KOPT-K1 (cell line): Measurements from ENCODE around the gene PTPRO.
A peak's percentile ranks its signal among the peaks of the same experiment; 100 is the strongest.

ENCODE experiments used
- H3K27ac ChIP-seq: fragments of 200-600 bp; sonication (generic); 2 replicates; pipeline ENCODE4 v1.5.1; 2016; ENCODE audit warnings: antibody characterized with exemption, mild to moderate bottlenecking, low read depth, low read length; ENCODE audit not compliant: poor library complexity, severe bottlenecking
- H3K36me3 ChIP-seq: fragments of 200-600 bp; sonication (generic); 2 replicates; pipeline ENCODE4 v1.5.1; 2017; ENCODE audit warnings: antibody characterized with exemption, mild to moderate bottlenecking, low read length, moderate library complexity; ENCODE audit not compliant: insufficient read depth
- H3K9me3 ChIP-seq: fragments of 200-600 bp; sonication (generic); 2 replicates; pipeline ENCODE4 v1.5.1; 2017; ENCODE audit warnings: antibody characterized with exemption, low read length, mild to moderate bottlenecking; ENCODE audit not compliant: insufficient read depth, poor library complexity, severe bottlenecking

The PTPRO gene

DNA sequence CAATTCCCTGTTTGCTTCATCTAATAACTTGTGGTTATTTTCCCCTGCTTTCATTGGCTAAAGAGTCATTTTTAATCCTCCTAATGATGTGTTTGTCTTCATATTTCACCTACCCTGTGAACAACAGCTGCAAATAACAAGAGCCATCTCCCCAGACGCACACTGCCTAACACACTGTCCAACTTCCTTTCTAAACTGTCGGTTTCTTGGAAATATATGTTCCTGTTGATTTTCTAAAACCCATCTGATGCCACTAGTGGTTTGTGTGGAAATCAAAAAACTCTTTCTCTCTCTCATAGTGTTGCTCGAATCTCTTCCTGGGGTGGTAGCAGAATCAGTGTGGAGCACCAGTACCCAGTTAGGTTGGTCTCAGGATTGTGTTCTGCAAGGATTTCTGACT, 240.0 kb downstream of the PTPRO start:
- H3K9me3 ChIP-seq, result no peaks in the 10 kb centered on the region
- no peaks in the 10 kb centered on the region for H3K36me3 ChIP-seq
- H3K27ac ChIP-seq, result peak overlapping the region; percentile 47

DNA sequence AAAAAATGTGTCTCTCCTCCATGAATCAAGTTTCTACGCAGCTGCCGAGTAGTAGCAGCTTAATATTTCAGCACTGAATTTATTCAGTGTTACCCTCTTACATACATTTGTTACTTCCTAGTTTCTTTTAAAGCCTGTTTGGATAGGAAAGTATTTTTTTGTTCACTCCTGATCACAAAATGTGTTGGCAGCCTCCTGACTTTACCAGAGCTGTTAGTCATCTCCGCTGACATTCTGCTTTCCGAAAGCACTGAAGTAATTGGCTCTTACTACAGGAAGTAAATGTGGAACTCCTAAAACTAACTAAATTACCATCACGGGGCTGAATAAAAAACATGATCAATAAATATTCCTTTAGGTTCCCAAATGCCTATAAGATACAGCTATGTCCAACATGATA, 241.4 kb downstream of the PTPRO start:
- Histone ChIP-seq H3K36me3 (no peaks in the 10 kb centered on the region), H3K9me3 (no peaks in the 10 kb centered on the region), H3K27ac (no peak overlapping the region)

DNA sequence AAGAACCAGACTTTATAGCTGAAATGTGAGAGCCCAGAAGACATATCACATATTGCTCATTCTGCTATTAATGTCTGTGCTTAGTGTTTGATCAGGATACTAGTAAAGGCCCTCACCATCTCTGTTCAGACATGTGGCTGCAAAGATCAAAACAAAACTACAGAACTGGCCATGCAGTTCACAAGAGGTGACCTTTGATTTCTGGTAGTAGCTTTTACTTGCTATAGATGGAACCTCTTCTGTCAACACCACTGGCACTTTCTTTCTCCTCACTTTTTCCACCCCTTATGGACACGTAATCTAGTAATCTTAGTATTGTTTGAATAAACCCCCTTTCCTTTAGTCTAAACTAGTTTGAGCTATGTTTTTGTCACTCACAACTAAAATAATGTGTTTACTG, 252.0 kb downstream of the PTPRO start:
- H3K27ac ChIP-seq, result no peak overlapping the region
- no peaks in the 10 kb centered on the region for H3K9me3 ChIP-seq
- no peaks in the 10 kb centered on the region for H3K36me3 ChIP-seq

DNA sequence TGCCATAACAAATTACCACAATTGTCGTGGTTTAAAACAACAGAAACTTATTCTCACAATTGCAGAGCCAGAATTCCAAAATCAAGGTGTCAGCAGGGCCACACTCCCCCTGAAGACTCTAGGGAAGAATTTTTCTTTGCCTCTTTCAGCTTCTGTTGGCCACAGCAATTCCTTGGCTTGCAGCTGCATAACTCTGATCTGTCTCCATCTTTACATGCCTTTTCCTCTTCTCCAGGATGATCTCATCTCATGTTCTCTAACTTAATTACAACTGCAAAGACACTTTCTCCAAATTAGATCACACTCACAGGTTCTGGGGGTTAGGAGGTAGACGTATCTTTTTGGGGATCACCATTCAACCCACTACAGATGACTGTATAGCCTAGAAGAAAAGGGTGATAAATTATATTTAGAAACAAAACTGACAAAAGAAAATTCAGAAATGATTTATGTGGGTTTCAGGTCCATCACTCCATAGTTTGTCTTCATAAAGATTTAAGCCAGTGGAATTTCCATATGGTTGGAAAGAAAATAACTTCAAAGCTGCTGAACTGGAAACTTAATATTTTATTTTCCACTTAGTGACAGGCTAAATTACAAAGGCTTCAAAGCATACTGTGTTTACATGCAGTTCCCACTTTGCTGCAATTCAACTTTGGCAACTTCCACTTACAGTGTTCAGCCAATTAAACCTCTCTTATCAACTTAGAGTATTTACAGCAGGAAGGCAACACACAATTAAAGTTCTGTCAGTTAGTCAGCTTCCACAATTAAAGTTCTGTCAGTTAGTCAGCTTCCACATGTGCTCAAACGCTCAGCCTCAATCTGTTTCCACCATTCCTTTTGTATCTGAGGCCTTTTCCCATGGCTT, 253.6 kb downstream of the PTPRO start:
- Histone ChIP-seq H3K9me3 (no peaks in the 10 kb centered on the region), H3K36me3 (no peaks in the 10 kb centered on the region), H3K27ac (no peak overlapping the region)

DNA sequence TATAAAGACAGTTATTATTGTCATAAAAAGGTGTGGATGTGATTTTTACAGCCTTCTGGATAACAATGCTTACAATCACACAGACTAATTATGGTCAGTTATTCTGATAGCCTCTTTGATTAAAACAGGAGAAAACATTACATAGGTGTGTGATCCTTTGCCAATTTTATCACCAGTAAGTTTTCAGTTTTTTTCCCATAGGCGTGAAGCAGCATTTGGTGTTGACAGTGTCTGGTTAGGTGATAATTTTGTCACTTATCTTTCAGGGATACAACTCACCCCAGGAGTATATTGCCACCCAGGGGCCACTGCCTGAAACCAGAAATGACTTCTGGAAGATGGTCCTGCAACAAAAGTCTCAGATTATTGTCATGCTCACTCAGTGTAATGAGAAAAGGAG, 258.1 kb downstream of the PTPRO start:
- H3K9me3 ChIP-seq, result no peaks in the 10 kb centered on the region
- H3K27ac ChIP-seq, result no peak overlapping the region
- H3K36me3 ChIP-seq, result no peaks in the 10 kb centered on the region

DNA sequence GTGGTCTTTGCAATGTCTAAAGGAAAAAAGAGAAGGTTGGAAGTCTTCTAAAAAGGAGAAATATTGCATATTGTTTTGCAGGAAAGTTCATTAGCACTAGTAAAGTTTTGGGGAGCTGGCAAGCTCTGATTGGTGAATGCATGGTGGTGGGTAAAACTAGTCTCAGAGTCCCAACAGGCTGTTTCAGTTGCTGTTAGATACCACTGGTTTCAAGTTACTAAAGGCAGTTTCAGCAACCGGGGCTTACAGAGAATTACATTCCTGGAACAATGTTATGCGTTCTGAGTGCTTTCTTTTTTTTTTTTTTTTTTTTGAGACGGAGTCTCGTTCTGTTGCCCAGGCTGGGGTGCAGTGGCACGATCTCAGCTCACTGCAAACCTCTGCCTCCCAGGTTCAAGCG, 258.7 kb downstream of the PTPRO start:
- Histone ChIP-seq H3K36me3 (no peaks in the 10 kb centered on the region), H3K27ac (no peak overlapping the region), H3K9me3 (no peaks in the 10 kb centered on the region)

DNA sequence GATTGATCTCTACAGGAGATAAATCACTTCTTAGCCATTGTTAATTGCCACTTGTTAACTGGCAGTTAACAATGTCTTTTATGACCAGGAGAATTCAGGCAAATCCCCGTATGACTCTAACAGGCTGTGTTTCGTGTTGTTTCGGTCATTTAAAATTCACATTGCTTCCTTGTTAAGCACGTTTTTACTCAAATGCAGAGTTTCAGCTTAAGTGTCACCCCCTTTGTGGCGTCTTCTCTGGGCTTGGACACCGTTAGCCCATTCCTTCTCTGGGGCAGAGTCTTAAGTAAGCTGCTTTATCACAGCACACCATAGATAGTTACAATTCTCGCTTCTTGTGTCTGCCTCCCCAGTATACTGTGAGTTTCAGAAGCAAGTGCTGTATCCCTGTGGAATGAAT, 261.5 kb downstream of the PTPRO start:
- H3K27ac ChIP-seq, result no peak overlapping the region
- no peaks in the 10 kb centered on the region for H3K36me3 ChIP-seq
- no peaks in the 10 kb centered on the region for H3K9me3 ChIP-seq

DNA sequence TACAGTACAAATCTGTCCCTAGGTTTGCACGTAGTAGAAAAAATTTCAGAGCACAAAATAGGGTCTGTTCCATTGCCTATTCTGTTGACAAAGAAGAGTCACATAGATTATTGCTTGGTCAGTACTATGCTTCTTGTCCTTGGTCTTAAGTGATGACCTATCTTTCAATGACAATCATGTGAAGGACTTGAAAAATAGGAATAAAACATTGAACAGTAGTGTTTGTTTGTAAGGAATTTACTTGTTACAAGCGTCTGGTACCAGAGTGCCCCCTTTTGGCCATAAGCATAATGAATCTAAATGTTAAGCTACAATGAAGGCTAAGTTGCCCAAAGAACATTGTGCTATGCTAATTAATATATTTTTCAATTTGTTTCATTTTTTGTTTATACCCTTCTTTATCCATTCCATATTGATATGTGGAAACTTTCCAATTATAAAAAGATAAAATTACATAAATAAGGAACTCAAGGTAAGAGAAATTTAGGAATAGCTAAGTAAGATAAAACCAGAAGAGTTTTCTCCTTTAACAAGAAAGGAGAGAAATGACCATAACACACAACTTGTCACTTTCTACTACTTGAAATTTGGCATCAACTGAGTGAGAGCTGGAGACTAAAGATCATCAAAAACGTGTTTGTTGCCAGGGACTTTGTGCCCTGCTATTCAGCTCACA, 262.2 kb downstream of the PTPRO start:
- H3K9me3 ChIP-seq, result no peaks in the 10 kb centered on the region
- H3K36me3 ChIP-seq, result no peaks in the 10 kb centered on the region
- no peak overlapping the region for H3K27ac ChIP-seq

DNA sequence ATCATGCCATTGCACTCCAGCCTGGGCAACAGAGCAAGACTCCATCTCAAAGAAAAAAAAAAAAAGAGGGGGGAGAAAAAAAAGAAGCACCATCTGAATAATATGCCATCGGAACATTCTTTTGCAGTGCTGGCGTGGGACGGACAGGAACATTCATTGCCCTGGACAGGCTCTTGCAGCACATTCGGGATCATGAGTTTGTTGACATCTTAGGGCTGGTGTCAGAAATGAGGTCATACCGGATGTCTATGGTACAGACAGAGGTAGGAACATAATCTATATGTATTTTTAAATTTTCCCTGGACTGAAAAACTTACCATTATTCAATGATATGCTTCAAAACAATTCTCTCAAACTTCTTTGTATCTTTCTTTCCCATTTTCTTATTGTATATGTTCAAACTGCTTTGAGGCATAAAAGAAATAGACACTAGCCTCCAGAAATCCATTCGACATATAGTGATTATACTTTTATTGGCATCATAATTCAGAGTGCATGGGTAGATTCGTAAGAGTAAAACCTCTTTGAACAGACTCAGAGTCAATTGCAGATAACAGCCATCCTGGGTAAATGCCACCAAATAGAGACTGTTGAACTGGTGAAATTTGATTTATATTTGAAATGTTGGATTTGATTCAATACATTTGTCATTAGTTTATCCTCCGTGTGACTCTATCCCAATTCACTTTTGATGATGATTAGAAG, 267.2 kb downstream of the PTPRO start:
- no peak overlapping the region for H3K27ac ChIP-seq
- no peaks in the 10 kb centered on the region for H3K9me3 ChIP-seq
- H3K36me3 ChIP-seq, result no peaks in the 10 kb centered on the region

DNA sequence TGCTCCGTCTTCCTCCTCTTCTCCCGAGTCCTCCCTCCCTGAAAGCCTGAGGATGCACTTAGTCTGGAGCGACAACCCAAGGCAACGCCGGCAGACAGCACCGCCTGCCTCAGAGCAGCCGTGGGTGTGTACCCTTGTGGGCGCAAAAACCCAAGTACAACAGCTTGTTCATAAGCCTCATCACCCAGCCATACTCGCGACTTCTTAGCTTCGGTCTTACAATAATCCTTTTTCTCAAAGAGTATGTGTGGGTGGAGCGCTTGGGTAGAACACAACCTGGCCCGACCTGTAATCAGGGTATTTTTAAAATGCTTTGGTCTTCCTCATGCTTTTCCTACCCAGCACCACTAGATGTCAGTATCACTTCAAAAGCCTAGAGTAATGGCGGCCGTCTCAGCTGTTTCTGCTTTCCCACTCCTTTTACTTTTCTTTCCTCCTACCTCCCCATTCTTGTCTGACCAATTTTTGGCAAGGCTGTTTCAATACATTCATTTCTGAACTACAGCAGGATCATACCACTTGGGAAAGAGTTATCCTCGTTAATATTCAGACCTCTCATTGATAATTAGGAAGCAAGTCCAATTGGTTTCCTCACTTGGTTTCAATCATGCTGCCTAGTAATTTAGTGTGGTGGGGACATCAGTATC, 268.0 kb downstream of the PTPRO start:
- no peaks in the 10 kb centered on the region for H3K9me3 ChIP-seq

DNA sequence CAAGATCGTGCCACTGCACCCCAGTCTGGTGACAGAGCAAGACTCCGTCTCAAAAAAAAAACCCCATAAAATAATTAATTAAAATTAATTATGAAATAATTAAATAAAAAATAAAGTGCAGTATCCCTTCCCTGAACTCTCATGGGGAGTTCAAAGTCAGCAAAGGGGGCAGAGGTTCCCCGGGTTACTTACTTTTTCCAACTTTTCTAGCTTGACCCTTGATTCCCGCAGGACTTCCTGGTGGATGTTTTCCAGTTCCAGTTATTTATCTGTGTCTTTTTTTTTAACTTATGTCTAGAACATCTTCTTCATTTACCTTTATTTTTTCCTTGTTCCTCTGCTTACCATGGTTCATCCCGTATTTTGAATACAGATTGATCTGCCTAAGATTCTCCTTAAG, 269.5 kb downstream of the PTPRO start:
- Histone ChIP-seq H3K9me3 (no peaks in the 10 kb centered on the region), H3K27ac (no peak overlapping the region)

More for the DNA sequence above, 268.0 kb downstream of the PTPRO start:
- Histone ChIP-seq H3K27ac (no peak overlapping the region), H3K36me3 (no peaks in the 10 kb centered on the region)

DNA sequence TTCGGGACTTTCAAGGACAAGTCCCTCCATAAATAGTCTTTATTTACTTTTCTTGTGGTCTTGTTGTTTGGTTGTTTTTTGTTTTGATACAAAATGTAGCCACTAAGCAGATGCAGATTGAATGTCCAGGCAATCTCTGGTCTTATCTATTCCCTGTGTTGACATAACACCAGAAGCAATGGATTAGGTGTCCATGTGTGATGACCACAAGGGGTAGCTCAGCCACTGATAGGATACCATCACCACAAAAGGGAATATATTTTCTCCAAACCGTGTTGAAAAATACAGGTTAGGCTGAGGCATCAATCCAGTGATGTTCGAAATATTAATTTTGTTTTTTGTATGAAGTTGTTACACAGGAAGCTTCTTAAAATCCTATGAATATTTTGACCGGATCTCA, 270.6 kb downstream of the PTPRO start:
- H3K36me3 ChIP-seq, result no peaks in the 10 kb centered on the region
- no peak overlapping the region for H3K27ac ChIP-seq
- H3K9me3 ChIP-seq, result no peaks in the 10 kb centered on the region

More for the DNA sequence above, 269.5 kb downstream of the PTPRO start:
- H3K36me3 ChIP-seq, result no peaks in the 10 kb centered on the region

DNA sequence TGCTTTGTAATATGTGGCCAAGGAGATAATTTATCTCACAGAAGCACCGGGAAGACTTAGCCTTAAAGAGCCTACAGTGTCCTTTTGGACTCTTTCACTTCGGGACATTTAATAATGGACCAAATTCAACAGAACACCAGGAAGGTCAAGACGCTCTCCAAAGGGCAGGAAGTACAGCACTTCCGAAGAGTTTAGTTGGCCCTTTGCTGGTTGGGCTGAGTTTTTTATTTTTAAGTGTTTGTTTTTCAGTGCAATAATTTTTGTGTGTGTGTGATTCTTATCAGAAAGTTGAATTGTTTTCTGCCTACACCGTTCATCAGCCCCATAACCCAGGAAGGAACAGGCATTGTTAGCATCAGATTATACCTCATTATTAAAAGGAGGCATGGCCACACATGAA, 273.9 kb downstream of the PTPRO start:
- no peaks in the 10 kb centered on the region for H3K9me3 ChIP-seq
- no peak overlapping the region for H3K27ac ChIP-seq
- no peaks in the 10 kb centered on the region for H3K36me3 ChIP-seq

DNA sequence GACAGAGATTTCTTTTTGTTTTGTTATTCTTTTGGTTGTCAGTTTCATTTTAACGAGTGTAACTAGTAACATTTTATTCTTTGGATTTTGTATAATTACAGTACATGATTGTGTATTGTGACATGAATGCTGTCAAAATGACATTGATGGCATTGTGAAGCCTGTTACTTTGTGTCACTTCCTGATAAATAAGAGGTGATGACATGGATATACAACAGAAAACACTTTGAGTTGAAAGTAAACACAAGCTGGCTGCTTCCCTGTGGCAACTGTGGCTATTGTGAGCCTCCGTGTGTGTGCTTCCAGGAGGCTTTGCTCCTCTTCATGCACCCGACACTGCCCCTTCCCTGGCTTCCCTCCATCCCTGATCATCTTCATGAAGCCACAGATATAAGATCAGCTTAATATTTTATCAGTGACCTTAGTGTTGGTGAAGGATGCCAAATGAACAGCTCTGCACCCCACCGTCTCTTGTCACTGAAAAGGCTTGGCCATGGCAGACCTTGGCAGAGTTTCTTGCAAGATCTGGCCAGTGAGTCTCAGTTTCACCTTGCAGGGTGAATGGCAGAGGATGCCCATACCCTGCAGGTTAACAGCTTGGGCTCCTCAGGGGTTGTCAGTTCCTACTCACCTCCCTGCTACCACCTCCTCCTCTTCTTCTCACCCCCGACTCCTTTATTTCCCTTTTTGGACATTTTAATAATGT, 275.0 kb downstream of the PTPRO start:
- no peaks in the 10 kb centered on the region for H3K36me3 ChIP-seq
- no peak overlapping the region for H3K27ac ChIP-seq
- H3K9me3 ChIP-seq, result no peaks in the 10 kb centered on the region
